Stomach (tissue), 9 donors: ENCODE data around the gene GPR6. TPM values are rescaled to one million over a fixed set of nuclear protein-coding genes. Genes with fewer than 3 reads are reported as not detected.

Experiments used
- DNase-seq, 2 donors: peaks; one replicate each; pipeline versions ENCODE4 v3.0.0 to v3.0.0-alpha.2; 2013 to 2019
- H3K27ac ChIP-seq, 5 donors: fragments of 200-600 bp in 4 of 5; sonication (generic) in 4 of 5; one replicate each; pipeline ENCODE4 v1.5.1; 2013 to 2019; ENCODE audit warnings: mild to moderate bottlenecking in 1 of 5, moderate library complexity in 1 of 5
- H3K27me3 ChIP-seq, 3 donors: fragments of 200-600 bp; sonication (generic); one replicate each; pipeline ENCODE4 v1.5.1; 2017 to 2019; ENCODE audit warnings: mixed run types in 1 of 3
- H3K36me3 ChIP-seq, 4 donors: fragments of 200-600 bp; sonication (generic); 1 replicate in 3 of 4; 2 replicates in 1 of 4; pipeline ENCODE4 v1.5.1; 2016 to 2019
- H3K4me1 ChIP-seq, 4 donors: fragments of 200-600 bp; sonication (generic); one replicate each; pipeline ENCODE4 v1.5.1; 2016 to 2019
- H3K4me3 ChIP-seq, 4 donors: fragments of 200-600 bp; sonication (generic) in 3 of 4; one replicate each; pipeline ENCODE4 v1.5.1; 2016 to 2019; ENCODE audit warnings: mild to moderate bottlenecking in 1 of 4
- H3K9me3 ChIP-seq, 4 donors: fragments of 200-600 bp; sonication (generic); one replicate each; pipeline ENCODE4 v1.5.1; 2016 to 2019
- CTCF ChIP-seq, 7 experiments: fragments of 450-650 bp in 4 of 7; fragments of 200-600 bp in 3 of 7; sonication (generic) in 3 of 7; IDR thresholded peaks; one replicate each; pipeline ENCODE4 v1.5.1; 2016 to 2019; ENCODE audit warnings: antibody characterized with exemption in 7 of 7, control low read depth in 2 of 7, mild to moderate bottlenecking in 1 of 7
- EP300 ChIP-seq: sonication (generic); formaldehyde crosslinking; IDR thresholded peaks from one replicate; pipeline ENCODE4 v1.6.1; 2017; ENCODE audit warnings: antibody characterized with exemption
- POLR2A ChIP-seq, 4 donors: fragments of 450-650 bp; IDR thresholded peaks; one replicate each; pipeline ENCODE4 v1.6.1; 2016; ENCODE audit warnings: antibody characterized with exemption in 4 of 4, control low read depth in 2 of 4, mild to moderate bottlenecking in 1 of 4, moderate library complexity in 1 of 4
- POLR2AphosphoS5 ChIP-seq, 3 donors: sonication (generic); formaldehyde crosslinking; IDR thresholded peaks; one replicate each; pipeline ENCODE4 v1.6.1; 2016; ENCODE audit warnings: antibody characterized with exemption in 3 of 3
- WGBS, 5 donors: extraction: QIAGEN DNeasy Blood & Tissue Kit in 3 of 5; methylation state at CpG; one replicate each; pipeline versions ENCODE4 v1.1.5 to v1.1.7; 2013 to 2018; 5-methylcytosine and 5-hydroxymethylcytosine counted together
- intact Hi-C: fragments of 100-400 bp; cut with DNase I; formaldehyde crosslinking; loops from one replicate; pipeline ENCODE4 v1.15.1; 2023; ENCODE audit warnings: low total_unique reads
- polyA plus RNA-seq, 3 donors: library from polyadenylated mRNA; stranded (reverse); fragments of 200-250 nt; gene quantifications; one replicate each; pipeline ENCODE4 v1.2.3, GENCODE V29; 2013
- total RNA-seq, 5 donors: library from RNA; depleted of rRNA; stranded (reverse); fragments of >200 nt; gene quantifications; one replicate each; pipeline versions ENCODE4 v1.1.0 to v1.2.3, GENCODE V29; 2014 to 2016
- donor health status: healthy with polysubstance abuse.
- donor health status: Bipolar disorder and iron deficiency.
- donor health status: healthy.

The GPR6 gene
- total and polyA plus RNA-seq, 8 donors, result 0.05 TPM; not detected in 7

GRCh38 chr6:110002676-110003075 lies 24.6 kb downstream of the GPR6 start:
- no peaks in the 10 kb centered on the region for H3K9me3 ChIP-seq
- H3K27ac ChIP-seq, result no peak overlapping the region
- TF ChIP-seq EP300 (no peak), POLR2A (IDR thresholded peaks at IDR 0.05) (no peak)
- H3K4me3 ChIP-seq, result no peak overlapping the region
- peaks cover 0 to 14% (median 0%) of the 10 kb centered on the region in 3 donors for H3K27me3 ChIP-seq
- 71 to 82% (median 77%) methylated on average over 5 of the region's 5 CpGs for WGBS, 5 donors
- H3K36me3 ChIP-seq, result no peaks in the 10 kb centered on the region
- intact Hi-C loops, result no loop called here
- DNase-seq, result no peak
- H3K4me1 ChIP-seq, result no peaks in the 10 kb centered on the region

GRCh38 chr6:110013386-110013785 lies 35.3 kb downstream of the GPR6 start:
- H3K4me1 ChIP-seq, result no peaks in the 10 kb centered on the region
- H3K9me3 ChIP-seq, result no peaks in the 10 kb centered on the region
- TF ChIP-seq CTCF (IDR thresholded peaks at IDR 0.05) (no peak), POLR2A (IDR thresholded peaks at IDR 0.05) (no peak), EP300 (no peak), POLR2AphosphoS5 (IDR thresholded peaks at IDR 0.05) (no peak)
- H3K36me3 ChIP-seq, result no peaks in the 10 kb centered on the region
- no peak overlapping the region for H3K27ac ChIP-seq
- no peak for DNase-seq
- intact Hi-C loops, result no loop called here
- no peak overlapping the region for H3K4me3 ChIP-seq
- peaks cover 0 to 7% (median 0%) of the 10 kb centered on the region in 3 donors for H3K27me3 ChIP-seq
- WGBS, 5 donors, result 65 to 89% (median 74%) methylated on average over 6 of the region's 6 CpGs

- Histone ChIP-seq H3K4me1 (no peaks in the 10 kb centered on the region), H3K27me3 (peaks cover 0 to 8% (median 0%) of the 10 kb centered on the region in 3 donors), H3K9me3 (no peaks in the 10 kb centered on the region), H3K36me3 (no peaks in the 10 kb centered on the region), H3K4me3 (no peak overlapping the region), H3K27ac (no peak overlapping the region)
- intact Hi-C loops, result no loop called here
- 87 to 93% (median 89%) methylated on average over 9 of the region's 9 CpGs for WGBS, 5 donors
- DNase-seq, result no peak
- TF ChIP-seq POLR2AphosphoS5 (IDR thresholded peaks at IDR 0.05), result no peak
- no peak for TF ChIP-seq EP300
- TF ChIP-seq POLR2A (IDR thresholded peaks at IDR 0.05), result no peak
- no peak for TF ChIP-seq CTCF (IDR thresholded peaks at IDR 0.05)
Observed at GRCh38 chr6:110015206-110015605, 37.1 kb downstream of the GPR6 start.

GRCh38 chr6:110017306-110017705 lies 39.2 kb downstream of the GPR6 start:
- WGBS, 5 donors, result 66 to 86% (median 80%) methylated on average over 6 of the region's 6 CpGs
- H3K4me3 ChIP-seq, result no peak overlapping the region
- no peaks in the 10 kb centered on the region for H3K4me1 ChIP-seq
- peaks cover 0 to 8% (median 0%) of the 10 kb centered on the region in 3 donors for H3K27me3 ChIP-seq
- no peaks in the 10 kb centered on the region for H3K36me3 ChIP-seq
- H3K9me3 ChIP-seq, result no peaks in the 10 kb centered on the region
- intact Hi-C loops, result no loop called here
- H3K27ac ChIP-seq, result no peak overlapping the region
- no peak for TF ChIP-seq POLR2A (IDR thresholded peaks at IDR 0.05)
- no peak for TF ChIP-seq POLR2AphosphoS5 (IDR thresholded peaks at IDR 0.05)
- no peak for TF ChIP-seq CTCF (IDR thresholded peaks at IDR 0.05)
- no peak for TF ChIP-seq EP300
- no peak for DNase-seq

- peaks cover 0 to 8% (median 0%) of the 10 kb centered on the region in 3 donors for H3K27me3 ChIP-seq
- no peaks in the 10 kb centered on the region for H3K36me3 ChIP-seq
- intact Hi-C loops, result no loop called here
- H3K9me3 ChIP-seq, result no peaks in the 10 kb centered on the region
- DNase-seq, result no peak
- 58 to 79% (median 68%) methylated on average over 7 of the region's 7 CpGs for WGBS, 5 donors
- TF ChIP-seq POLR2A (IDR thresholded peaks at IDR 0.05), result no peak
- no peak for TF ChIP-seq CTCF (IDR thresholded peaks at IDR 0.05)
- TF ChIP-seq EP300, result no peak
- TF ChIP-seq POLR2AphosphoS5 (IDR thresholded peaks at IDR 0.05), result no peak
- no peak overlapping the region for H3K4me3 ChIP-seq
- H3K4me1 ChIP-seq, result no peaks in the 10 kb centered on the region
- no peak overlapping the region for H3K27ac ChIP-seq
Observed at GRCh38 chr6:110017946-110018345, 39.8 kb downstream of the GPR6 start.
